Activated T-cell treated with anti-CD3 and anti-CD28 coated beads, Interleukin-2, amount 50 U/mL, for 4 hours (primary cell): Measurements from ENCODE around the gene INPP5K. TPM values are rescaled to one million over a fixed set of nuclear protein-coding genes. Genes with fewer than 3 reads are reported as not detected.

Source experiments
- ATAC-seq, 2 donors: fragments of 200-7000 bp; cut with Tn5 transposase; one replicate each; pipeline ENCODE4 v1.10.0; 2021
- DNase-seq: peaks from one replicate; pipeline ENCODE4 v3.0.0-alpha.2; 2020
- H3K27me3 Mint-ChIP-seq: one replicate; pipeline ENCODE4 v1.8.0; 2021; ENCODE audit warnings: low read depth, mixed read lengths
- H3K36me3 Mint-ChIP-seq: one replicate; pipeline ENCODE4 v1.8.0; 2022; ENCODE audit warnings: mixed read lengths; ENCODE audit not compliant: insufficient read depth
- H3K4me1 Mint-ChIP-seq: one replicate; pipeline ENCODE4 v1.8.0; 2021; ENCODE audit warnings: low read depth, mixed read lengths
- H3K4me3 Mint-ChIP-seq: one replicate; pipeline ENCODE4 v1.8.0; 2021; ENCODE audit warnings: mild to moderate bottlenecking, moderate library complexity, mixed read lengths
- H3K9me3 Mint-ChIP-seq: one replicate; pipeline ENCODE4 v1.8.0; 2021; ENCODE audit warnings: mixed read lengths
- total RNA-seq, 3 donors: library from RNA; stranded (reverse); gene quantifications; one replicate each; pipeline ENCODE4 v1.2.1, GENCODE V29; 2021

INPP5K gene
- total RNA-seq, 3 donors from 2014 or later, result 21.6 to 30.0 (median 22.8) TPM

DNA sequence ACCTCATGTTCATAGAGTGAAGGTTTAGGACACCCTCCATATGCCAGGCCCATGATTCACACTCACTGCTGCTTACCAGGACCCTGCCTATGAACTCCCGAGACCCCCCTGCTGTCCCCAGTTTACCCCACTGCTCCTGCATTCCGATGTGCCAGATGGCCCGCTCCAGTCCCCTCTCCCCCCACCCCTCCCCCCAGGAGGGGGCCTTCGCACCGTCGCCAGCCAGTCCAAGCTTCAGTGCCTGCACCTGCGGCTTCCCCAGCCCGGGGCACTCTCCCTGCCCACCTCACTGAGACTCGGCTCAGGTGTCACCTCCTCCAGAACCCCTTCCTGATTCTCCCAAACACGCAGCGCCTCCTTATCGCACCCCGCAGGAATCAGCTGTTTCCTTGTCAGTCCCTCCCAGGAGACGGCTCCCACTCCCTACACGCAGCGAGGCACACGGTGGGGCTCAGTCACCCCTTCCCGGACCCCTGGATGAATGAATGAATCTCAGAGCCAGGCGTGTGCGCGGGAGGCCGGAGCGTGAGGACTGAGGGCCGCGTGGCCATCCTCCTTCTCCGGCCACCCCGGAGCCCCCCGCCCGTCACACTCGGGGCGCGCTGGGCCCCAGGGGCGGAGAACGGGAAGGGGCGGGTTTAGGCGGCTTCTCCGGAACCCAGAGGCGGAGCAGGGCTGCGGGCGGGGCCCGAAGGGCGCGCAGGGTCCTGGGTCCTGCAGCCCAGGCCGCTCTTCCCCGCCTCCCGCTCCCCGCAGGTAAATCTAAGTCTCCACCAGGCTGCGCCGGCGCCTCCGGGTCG is 25.6 kb downstream of the INPP5K start:
- DNase-seq, result peak; percentile 55
- Mint-ChIP-seq H3K27me3 (no peaks in the 10 kb centered on the region), H3K9me3 (no peaks in the 10 kb centered on the region), H3K4me1 (peaks cover 38% of the 10 kb centered on the region), H3K4me3 (peak overlapping the region; percentile 83), H3K36me3 (no peaks in the 10 kb centered on the region)
- peak; percentile 74 to 77 for ATAC-seq

DNA sequence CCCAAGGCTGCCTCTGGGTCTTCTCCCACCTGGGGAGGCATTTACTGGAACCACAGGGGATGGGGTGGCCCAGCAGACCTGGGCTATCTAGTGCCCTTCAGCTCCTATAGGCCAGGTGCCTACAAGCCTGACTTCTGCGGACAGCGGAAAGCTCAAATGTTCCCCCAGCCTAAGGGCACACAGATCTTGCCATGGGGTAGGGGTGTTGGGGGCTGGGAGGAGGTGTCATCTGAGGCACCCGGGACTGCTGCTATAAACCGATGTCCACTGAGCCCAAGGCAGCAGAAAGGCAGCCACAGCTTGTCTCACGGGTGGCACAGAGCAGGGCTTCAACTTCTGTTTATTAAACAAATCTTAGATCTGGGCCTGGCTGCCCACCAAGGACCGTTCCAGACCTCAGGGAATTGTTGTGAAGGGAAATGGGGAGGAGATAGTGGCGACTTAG is 27.6 kb downstream of the INPP5K start:
- H3K4me1 Mint-ChIP-seq, result peaks cover 42% of the 10 kb centered on the region
- no peak for DNase-seq
- no peaks in the 10 kb centered on the region for H3K36me3 Mint-ChIP-seq
- no peak for ATAC-seq
- no peaks in the 10 kb centered on the region for H3K9me3 Mint-ChIP-seq
- H3K27me3 Mint-ChIP-seq, result no peaks in the 10 kb centered on the region
- peak overlapping the region; percentile 68 for H3K4me3 Mint-ChIP-seq

DNA sequence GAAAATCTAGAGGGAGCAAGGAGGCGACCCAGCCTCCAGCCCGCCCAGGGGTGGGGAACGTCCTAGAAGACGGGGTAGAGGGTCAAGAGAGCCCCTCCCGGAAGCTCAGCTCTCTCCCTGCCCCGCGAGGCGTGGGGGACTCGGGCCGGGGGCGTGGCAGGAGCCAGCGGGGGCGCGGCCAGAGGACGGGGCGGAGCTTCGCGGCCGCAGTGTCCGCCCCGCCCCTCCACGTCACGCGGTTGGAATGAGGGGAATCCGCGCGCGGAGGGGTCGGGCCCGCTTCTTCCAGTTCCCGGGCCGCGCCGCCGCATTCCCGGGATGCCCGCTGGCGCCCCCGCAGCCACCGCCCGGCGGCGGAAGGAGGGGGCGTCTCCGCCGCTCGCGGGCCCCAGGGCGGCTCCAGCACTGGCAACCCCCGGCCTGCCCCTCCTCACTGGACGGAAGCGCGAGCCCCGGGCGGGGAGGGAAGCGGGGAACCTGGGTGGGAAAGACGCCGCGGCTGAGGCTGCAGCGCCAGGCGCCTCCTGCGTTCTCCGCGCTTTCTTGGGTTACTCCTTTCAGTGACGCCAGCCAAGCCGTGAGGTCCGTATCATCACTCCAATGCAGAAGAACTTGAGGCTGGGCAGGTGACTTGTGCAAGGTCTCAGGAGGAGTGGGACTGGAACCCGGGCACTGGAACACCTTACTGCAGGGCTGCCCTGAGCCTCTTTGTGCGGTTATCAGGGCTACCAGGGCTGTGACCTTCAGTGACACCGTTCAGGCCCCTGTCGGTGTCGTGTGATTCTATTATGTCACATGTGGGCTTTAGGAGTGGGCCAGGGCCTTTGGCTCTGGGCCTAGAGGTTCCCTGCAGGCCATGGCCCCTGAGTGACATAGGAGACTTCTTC is 28.2 kb downstream of the INPP5K start:
- no peaks in the 10 kb centered on the region for H3K36me3 Mint-ChIP-seq
- no peaks in the 10 kb centered on the region for H3K27me3 Mint-ChIP-seq
- peak; percentile 68 for DNase-seq

DNA sequence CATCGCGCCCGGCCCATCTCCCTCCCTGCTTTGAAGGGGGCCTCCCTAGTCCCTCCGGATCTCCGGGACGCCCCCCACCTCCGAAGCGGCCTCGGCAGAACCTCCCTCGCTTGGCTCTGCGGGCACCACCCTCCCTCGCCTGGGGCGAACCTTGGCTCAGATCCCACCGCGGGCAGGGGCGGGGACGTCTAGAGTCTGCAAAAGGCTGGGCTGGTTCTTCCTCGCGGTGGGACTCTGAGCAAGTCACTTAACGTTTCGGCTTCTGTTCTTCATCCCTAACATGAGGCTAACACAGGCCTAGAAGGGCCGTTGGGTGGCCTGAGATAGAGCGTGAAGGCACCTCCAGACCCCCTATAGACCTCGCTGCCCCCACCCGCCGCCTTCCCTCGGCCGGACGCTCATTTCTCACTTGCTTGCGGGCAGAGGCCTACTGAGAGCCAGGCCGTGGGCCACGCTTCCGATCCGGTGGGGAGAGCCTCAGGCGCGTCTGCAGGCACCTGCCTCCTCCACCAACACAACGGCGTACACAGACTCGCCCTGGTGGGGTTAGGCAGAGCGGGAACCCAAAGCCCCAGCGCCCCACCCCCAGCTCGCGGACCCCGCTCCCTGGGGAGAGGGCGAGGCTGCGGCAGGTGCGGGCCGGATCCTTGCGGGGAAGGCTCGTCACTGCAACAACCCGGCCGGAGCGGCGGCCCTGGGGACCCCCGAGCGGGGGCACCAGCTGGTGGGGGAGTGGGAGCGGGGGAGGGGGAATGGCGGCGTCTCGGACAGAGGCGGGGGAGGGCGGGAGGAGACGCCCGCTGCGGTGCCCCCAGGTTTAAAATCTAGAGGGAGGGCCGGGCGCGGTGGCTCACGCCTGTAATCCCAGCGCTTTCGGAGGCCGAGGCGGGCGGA is 29.4 kb downstream of the INPP5K start:
- H3K27me3 Mint-ChIP-seq, result no peaks in the 10 kb centered on the region
- ATAC-seq (peak; percentile 20 to 25), DNase-seq (peak; percentile 78)
- H3K4me1 Mint-ChIP-seq, result peaks cover 34% of the 10 kb centered on the region
- H3K4me3 Mint-ChIP-seq, result peak overlapping the region; percentile 80
- no peaks in the 10 kb centered on the region for H3K9me3 Mint-ChIP-seq
- peaks cover 2% of the 10 kb centered on the region for H3K36me3 Mint-ChIP-seq

More for the DNA sequence above, 28.2 kb downstream of the INPP5K start:
- Mint-ChIP-seq H3K4me3 (peak overlapping the region; percentile 80), H3K9me3 (no peaks in the 10 kb centered on the region), H3K4me1 (peaks cover 40% of the 10 kb centered on the region)
- ATAC-seq, result peak; percentile 14 to 19

DNA sequence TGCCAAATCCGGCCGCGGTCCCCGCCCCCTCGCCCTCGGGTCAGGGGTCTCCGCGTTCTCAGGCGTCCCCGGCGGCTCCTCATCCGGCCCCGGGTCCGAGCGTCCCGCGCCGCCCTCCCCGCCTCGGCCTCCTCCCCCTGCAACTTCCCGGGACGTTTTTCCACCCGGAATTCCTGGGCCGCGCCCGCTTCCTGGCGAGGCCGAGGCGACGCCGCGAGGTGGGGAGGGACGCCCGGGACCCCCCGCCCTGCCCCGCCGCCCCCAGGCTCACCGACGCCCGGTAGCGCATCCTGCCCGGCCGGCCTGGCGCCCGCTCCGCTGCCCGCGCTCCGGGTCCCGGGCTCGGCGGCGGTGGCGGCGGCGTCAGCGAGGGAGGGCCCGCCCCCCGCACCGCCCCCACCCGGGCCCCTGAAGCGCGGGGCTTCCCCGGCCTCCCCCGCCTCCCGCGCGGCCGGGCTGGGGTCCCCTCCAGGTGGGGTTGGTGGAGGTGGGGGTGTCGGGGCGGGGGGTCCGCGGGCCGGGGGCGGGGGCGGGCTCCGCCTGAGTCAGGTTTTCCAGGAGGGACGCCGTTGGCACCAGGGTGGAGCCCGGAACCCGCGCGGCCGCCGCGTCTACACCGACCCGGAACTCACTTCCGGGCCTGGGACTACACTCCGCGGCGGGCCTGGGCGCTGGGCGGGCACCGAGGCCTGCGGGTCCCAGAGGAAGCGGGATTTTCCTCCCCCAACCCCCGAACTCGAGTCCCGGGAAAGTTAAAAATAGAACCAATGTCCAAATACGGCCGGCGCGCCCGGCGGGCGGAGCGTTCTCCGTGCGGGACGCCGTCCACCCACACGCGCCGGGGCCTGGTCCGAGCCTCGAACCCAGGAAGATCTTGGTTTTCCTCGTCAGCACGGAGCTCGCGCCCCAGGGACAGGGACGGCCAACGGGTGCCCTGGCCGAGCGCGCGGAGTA is 30.7 kb downstream of the INPP5K start:
- peak; percentile 73 for DNase-seq
- Mint-ChIP-seq H3K4me1 (peaks cover 29% of the 10 kb centered on the region), H3K36me3 (peaks cover 10% of the 10 kb centered on the region), H3K27me3 (no peaks in the 10 kb centered on the region), H3K4me3 (peak overlapping the region; percentile 80), H3K9me3 (no peaks in the 10 kb centered on the region)
- peak; percentile 47 to 56 for ATAC-seq

DNA sequence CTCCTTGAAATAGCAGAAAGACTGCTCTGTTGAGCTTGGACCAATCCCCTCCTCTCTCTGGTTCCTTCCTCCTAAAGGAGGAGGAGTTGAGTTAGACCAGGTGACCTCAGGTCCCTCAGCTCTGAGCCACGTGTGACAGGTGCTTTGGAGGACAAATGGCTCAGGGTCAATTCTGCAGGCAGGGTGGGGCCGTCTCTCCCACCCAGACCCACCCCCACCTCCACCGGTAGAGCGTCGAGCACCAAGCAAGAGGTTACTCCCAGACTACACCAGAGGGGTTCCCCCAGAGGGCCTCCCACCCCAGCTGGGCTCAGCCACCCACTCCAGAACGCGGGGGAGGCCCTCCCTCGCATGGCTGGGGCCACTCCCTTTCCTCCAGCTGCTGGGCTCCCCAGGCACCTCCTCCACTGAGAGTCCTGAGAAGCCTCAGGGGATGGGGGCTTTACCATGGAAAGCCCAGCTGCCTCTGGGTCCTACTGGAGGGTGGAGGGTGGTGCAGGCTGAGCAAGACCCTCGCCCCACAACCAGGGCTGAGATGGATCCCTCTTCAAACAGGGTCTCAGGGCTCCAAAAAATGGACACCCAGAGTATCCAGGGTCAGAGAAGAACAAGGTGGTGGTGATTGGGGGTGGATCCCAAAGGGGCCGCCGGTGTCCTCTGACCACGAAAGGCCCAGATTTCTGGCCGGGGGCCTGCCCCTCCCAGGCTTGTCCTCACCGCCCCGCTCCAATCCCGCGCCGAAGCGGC is 31.6 kb downstream of the INPP5K start:
- Mint-ChIP-seq H3K36me3 (peaks cover 10% of the 10 kb centered on the region), H3K9me3 (no peaks in the 10 kb centered on the region), H3K4me1 (peaks cover 21% of the 10 kb centered on the region), H3K4me3 (peak overlapping the region; percentile 80), H3K27me3 (no peaks in the 10 kb centered on the region)
- no peak for ATAC-seq
- DNase-seq, result peak; percentile 45

DNA sequence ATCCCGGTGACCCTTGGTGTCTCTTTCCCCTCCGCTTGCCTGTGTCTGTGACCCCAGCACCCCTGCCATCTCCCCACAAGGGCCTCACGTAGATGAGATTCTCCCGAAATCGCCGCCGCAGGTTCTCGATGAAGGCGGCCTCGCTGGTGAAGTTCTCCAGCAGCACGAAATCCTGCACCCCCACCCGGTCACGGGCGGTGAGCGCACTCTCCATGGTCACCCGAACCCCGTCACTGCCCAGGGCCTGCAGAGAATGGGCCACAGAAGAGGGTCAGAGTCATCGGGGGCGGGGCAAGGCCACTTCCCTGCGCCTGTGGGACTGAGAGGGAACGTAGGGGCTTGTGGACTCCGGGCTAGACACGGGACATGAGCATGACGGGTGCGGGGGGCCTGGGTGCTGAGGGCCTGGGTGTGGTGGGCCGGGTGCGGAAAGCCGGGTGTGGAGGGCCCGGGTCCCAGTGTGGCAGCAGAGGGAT is 32.3 kb downstream of the INPP5K start:
- Mint-ChIP-seq H3K27me3 (no peaks in the 10 kb centered on the region), H3K4me1 (peaks cover 20% of the 10 kb centered on the region), H3K36me3 (peaks cover 10% of the 10 kb centered on the region), H3K9me3 (no peaks in the 10 kb centered on the region), H3K4me3 (no peak overlapping the region)
- ATAC-seq, result no peak
- no peak for DNase-seq

DNA sequence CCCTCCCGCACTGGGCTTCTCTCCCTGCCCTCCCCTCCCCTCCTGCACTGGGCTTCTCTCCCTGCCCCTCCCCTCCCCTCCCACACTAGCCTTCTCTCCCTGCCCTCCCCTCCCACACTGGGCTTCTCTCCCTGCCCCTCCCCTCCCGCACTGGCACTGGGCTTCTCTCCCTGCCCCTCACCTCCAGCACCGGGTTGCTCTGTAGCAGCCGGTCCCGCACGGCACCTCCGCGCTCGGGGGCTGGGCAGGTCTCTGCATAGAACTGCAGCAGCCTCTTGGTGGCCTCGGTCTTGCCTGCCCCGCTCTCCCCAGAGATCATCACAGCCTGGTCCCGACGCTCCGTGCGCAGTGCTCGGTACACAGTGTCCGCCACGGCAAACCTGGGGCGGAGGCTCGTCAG is 33.7 kb downstream of the INPP5K start:
- peaks cover 13% of the 10 kb centered on the region for H3K36me3 Mint-ChIP-seq
- DNase-seq, result no peak
- ATAC-seq, result no peak
- no peaks in the 10 kb centered on the region for H3K9me3 Mint-ChIP-seq
- H3K4me1 Mint-ChIP-seq, result peaks cover 11% of the 10 kb centered on the region
- no peaks in the 10 kb centered on the region for H3K27me3 Mint-ChIP-seq
- peak overlapping the region; percentile 38 for H3K4me3 Mint-ChIP-seq

DNA sequence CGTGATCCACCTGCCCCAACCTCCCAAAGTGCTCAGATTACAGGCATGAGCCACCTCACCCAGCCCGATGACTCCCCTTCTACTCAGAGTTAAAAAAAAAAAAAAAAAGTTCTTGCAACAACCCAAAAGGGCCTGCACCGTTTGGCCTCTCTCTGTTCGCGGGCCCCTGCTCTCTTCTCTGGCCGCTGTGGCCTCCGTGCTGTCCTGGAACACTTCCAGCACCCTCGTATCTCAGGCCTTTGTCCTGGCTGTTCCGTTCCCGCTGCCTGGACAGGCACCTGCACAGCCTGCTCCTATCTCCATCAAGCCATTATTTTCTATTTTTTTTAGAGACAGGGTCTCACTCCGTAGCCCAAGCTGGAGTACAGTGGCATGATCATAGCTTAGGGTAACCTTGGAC is 34.7 kb downstream of the INPP5K start:
- Mint-ChIP-seq H3K4me3 (no peak overlapping the region), H3K9me3 (no peaks in the 10 kb centered on the region), H3K4me1 (peaks cover 5% of the 10 kb centered on the region), H3K27me3 (no peaks in the 10 kb centered on the region), H3K36me3 (peaks cover 13% of the 10 kb centered on the region)
- ATAC-seq (no peak), DNase-seq (no peak)

DNA sequence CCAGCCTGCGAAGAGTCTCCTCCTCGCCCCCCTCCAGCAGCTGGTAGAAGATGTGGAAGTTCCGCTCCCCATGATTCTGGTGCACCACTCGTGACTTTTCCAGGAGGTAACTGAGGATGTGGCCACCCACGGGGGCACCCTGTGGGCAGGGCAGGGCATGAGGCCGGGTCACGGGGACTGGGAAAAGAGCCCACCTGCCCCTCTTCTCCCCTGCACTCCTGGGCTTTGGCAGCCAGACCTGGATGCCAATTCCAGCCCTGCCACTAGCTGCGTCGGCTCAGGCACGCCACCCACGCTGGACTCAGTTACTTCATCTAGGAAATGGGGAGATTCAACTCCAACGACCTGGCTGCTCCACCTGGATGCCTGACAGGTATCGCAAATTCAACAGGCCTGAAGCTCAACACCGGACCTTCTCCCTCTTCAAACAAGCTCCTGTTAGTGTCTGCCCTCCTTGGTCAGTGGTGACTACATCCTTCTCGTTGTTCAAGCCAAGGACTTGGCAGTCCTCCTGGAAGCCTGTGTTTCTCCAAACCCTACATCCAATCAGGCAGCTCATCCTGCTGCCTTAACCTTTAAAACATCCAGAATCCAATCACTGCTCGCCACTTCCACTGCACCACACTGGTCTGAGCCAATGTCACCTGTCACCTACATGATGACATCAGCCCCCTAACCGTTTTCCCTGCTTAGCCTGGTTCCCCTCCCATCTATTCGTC is 35.5 kb downstream of the INPP5K start:
- Mint-ChIP-seq H3K36me3 (peaks cover 13% of the 10 kb centered on the region), H3K9me3 (no peaks in the 10 kb centered on the region), H3K27me3 (no peaks in the 10 kb centered on the region), H3K4me3 (no peak overlapping the region), H3K4me1 (peaks cover 4% of the 10 kb centered on the region)
- ATAC-seq (no peak), DNase-seq (no peak)

DNA sequence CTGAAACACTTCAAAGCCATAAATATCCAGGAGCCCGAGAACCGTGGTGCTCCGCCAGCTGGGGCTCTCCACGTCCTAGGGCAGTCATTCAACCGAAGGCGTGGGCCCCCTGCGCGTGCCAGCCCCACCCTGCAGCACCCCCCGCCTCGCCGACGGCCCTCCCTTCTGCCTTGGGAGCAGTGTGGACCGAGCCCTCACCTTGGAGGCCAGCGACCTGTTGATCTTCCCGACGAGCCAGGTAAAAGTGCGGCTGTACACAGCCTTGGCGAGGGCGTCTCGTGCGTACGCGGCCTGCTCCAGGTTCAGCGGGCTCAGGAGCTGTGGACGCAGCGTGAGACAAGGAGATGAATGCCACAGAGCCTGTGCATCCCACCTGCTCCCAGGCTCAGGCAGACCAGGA is 38.0 kb downstream of the INPP5K start:
- Mint-ChIP-seq H3K9me3 (no peaks in the 10 kb centered on the region), H3K4me3 (no peak overlapping the region), H3K4me1 (peaks cover 10% of the 10 kb centered on the region), H3K27me3 (no peaks in the 10 kb centered on the region), H3K36me3 (peaks cover 15% of the 10 kb centered on the region)
- DNase-seq, result no peak
- no peak for ATAC-seq

DNA sequence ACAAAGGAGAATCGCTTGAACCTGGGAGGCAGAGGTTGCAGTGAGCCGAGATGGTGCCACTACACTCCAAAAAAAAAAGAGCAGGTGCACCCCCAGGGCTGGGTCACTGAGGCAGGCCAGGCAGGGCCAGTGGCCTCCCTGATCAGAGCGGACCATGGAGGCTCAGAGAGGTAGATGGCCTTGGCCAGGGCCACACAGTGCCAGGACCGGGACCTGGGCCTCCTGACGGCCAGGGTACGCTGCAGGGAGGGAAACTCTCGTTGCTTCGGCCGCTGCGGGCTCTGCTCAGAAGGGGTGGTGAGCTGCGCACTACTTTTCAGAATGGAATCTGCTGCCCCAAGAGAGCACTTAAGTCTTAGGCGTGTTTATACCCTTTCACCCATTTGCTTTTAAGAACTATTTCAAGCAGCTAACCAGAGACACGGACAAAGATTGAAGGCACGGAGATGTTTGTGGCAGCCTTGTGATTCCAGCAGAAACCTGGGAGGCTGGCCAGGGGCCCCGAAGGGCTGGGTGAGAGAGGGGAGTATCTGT is 41.0 kb downstream of the INPP5K start:
- H3K4me3 Mint-ChIP-seq, result no peak overlapping the region
- peaks cover 19% of the 10 kb centered on the region for H3K4me1 Mint-ChIP-seq
- no peaks in the 10 kb centered on the region for H3K9me3 Mint-ChIP-seq
- no peaks in the 10 kb centered on the region for H3K27me3 Mint-ChIP-seq
- DNase-seq (no peak), ATAC-seq (no peak)
- peaks cover 5% of the 10 kb centered on the region for H3K36me3 Mint-ChIP-seq
